ENCODE data around the gene C15orf39.

- TF ChIP-seq CTCF (IDR thresholded peaks at IDR 0.05) (no peak), POLR2AphosphoS5 (IDR thresholded peaks at IDR 0.05) (no peak), POLR2A (IDR thresholded peaks at IDR 0.05) (no peak)
These were observed 30.3 kb upstream of the C15orf39 start for GRCh38 chr15:75171408-75171807.
